ENCODE measurements around the gene HPN.
A peak's percentile ranks its signal among the peaks of the same experiment; 100 is the strongest.
"Not testable (repeated sequence)": the region's sequence is repeated elsewhere in the genome, so short reads cannot be mapped to it uniquely, and the experiment has no call there.

Gene HPN

DNA sequence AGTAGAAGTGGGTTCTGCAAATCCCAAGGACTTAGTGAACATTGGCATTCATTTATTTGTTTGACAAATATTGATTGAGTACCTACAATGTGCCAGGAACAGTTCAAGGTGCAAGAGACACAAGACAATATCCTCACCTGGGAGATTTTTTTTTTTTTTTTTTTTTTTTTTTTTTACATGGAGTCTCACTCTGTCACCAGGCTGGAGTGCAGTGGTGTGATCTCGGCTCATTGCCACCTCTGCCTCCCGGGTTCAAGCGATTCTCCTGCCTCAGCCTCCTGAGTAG lies 13.0 kb upstream of the HPN start:
- DNase-seq = not testable (repeated sequence)

- DNase-seq = not testable (repeated sequence)
Observed at GRCh38 chr19:35029275-35029736, 12.2 kb upstream of the HPN start.

- no peak for DNase-seq
Observed at GRCh38 chr19:35029737-35030256, 11.7 kb upstream of the HPN start.

- peak; percentile 62 for DNase-seq
Observed at GRCh38 chr19:35030257-35031071, 11.1 kb upstream of the HPN start, which contains the start of gene SCN1B. Gene SCN1B (plus strand): TSS chr19:35030470. CDS start chr19:35030821, 351 bp downstream.

DNA sequence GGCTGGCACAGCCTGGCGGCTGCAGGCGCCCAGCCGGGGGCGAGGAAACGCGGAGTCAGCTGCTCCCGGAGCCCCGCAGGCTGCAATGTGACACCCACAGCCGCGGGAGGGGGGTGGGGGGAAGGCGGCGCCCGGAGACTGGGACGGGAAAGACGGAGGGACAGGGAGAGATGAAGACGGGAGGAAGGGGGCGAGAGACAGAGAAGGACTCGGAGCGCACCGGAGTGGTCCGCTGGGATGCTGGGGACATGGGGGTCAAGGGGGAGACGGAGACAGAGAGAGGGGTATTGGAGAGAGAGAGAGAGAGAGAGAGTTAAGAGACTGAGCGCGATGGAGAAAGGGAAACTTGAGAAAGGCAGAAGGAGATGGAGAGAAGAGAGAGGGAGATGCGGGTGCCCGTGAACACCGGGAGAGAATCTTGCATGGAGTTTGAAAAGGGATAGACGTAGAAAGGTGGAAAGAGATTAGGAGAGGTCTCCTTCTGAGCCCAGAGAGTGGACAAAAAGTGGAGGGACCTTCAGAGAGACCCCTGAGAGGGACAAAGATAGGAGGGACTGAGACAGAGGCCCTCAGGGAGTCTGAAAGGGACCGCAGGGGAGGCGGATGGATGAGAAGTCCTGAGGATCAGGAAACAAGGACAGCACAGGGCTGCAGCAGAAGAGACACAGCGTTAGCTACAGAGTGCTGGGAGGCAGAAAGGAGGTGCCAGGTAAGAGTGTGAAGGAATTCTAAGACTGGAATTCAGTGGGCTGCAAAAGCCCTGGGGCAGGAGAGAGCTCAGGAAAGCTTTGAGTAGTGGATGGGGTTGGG lies 10.2 kb upstream of the HPN start:
- no peak for DNase-seq

DNA sequence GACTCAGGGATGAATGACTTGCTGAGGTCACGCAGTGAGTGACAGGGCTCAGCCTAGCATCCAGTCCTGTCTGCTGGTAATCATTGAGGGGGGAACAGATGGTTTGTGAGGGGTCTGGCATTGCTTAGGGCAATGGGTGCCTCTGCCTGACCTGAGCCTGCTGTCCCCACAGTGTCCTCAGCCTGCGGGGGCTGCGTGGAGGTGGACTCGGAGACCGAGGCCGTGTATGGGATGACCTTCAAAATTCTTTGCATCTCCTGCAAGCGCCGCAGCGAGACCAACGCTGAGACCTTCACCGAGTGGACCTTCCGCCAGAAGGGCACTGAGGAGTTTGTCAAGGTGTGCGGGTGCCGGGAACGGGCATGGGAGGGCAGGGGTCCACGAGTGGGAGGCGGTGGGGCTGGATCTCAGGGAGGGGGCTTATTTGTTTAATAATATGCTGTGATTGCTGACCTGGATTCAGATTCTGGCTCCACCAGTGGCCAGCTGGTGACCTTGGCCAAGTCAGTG lies 9.1 kb upstream of the HPN start:
- DNase-seq = no peak

DNA sequence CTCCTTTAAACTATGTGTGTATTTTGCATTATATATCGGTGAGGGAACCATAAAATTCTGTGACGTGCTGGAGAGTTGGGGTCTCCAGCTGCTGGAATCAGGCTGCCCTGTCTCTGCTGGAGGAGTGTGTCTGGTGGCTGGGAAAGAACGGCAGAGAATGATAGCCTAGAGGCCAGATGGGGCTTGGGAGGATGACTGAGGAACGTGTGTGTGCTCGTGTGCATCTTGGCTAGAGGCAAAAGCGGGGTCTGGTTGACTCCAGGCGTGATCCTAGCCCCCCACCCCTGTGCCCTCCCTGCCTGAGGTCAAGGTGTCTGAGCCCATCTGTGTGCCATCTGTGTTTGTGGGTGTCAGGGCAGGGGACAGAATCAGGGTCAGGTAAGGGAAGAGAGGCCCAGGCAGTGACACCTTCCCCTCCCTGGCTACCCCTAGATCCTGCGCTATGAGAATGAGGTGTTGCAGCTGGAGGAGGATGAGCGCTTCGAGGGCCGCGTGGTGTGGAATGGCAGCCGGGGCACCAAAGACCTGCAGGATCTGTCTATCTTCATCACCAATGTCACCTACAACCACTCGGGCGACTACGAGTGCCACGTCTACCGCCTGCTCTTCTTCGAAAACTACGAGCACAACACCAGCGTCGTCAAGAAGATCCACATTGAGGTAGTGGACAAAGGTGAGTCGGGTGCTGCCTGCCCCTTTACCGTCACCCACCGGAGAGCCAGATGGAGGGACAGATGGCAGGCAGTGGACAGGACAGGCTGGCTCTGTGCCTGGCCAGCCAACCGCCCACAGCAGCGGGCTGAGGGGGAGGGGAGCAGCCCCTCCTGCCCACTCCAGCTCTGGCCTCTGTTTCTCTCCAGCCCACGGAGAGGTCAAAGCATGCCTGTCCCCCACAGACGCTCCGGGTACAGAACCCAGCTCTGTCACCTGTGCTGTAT lies 8.2 kb upstream of the HPN start:
- DNase-seq = no peak

DNA sequence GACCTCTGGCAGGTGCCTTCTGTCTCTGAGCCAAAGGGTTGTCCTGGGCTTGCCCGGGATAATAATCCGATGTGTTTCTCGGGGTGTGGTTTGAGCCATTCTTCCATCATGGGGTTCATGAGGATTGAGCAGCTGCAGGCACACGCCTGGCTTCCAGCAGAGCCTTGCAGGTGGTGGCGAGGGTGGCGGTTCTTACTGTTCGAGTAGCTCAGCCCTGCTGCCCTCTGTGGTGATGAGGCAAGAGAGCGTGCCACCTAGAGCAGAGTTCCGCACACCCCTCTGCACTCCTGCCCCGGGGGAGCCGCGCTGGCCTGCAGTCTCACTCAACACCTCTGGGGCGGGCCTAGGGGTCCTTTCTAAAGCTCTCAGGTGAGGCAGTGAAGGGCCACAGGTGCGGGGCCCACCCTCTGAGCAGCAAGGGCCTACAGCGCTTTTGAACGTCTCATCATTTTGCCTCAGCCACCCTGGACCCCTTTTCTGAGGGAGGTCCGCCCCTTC lies 7.5 kb upstream of the HPN start:
- DNase-seq = no peak

DNA sequence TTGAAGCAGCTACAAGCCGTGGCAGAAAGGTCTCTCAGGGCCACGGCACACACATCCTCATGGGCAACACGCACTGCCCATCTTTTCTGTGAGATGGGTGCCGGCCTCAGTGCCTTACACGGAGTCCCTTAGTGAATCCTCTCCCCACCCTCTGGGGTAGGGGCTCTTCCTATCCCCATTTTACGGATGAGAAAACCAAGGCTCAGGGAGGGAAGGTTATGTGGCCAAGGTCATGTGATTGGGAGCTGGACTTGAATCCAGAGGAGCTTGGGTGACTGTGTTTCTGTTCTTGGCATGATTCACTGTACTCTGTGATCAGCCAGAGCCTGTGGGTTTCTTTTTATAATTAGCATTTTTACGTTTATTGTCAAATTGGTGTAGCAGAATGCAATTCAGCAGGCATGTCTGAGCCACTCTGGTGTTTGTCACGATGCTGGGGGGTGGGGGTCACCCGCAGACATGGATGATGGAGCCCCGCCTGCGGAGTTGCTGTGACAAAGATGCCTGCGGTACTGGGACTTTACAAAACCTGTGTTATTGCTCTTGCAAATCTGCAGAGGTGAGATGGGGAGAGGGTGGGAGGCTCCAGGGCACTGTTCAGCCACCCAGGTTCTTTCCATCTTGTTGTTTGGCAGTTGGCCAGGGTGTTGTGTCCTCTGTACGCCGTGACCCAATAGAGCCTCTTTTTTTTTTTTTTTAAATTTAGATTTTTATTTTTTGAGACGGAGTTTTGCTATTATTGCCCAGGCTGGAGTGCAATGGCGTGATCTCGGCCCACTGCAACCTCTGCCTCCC lies 6.7 kb upstream of the HPN start:
- DNase-seq = no peak

- DNase-seq = no peak
Observed at GRCh38 chr19:35037716-35038622, 3.6 kb upstream of the HPN start.

DNA sequence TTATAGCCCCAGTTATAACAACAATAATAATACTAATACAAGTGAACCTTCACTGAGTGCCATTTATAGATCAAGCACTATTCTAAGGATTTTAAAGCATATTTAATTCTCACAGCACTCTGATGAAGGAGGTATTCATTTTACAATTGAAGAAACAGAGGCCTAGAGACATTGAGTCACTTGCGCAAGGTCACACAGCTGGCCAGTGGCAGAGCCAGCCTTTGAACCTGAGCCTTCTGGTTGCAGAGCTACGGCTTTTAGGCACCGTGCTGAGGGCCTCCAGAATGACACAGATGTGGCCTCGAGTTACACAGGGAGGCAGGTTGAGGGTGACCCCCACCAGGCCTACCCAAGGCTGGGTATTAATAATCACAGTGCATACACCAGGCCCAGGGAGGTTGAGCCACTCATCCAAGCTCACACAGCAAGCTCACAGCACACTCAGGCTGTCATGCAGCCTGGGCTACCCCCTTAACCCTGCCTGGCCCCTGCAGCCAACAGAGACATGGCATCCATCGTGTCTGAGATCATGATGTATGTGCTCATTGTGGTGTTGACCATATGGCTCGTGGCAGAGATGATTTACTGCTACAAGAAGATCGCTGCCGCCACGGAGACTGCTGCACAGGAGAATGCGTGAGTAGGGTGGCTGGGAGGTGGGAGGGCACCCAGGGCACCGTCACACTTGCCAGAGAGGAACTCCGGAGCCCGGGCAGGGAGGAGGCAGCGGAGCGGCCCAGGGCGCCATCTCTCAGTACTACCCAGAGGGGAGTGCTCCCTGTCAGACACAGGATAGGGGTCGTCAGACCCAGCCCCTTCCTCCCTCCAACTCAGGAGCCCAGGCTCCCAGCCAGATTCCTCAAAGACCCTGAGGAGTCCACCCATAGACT lies 2.7 kb upstream of the HPN start:
- DNase-seq = no peak

- no peak for DNase-seq
Observed at GRCh38 chr19:35039881-35040825, 1.4 kb upstream of the HPN start.

DNA sequence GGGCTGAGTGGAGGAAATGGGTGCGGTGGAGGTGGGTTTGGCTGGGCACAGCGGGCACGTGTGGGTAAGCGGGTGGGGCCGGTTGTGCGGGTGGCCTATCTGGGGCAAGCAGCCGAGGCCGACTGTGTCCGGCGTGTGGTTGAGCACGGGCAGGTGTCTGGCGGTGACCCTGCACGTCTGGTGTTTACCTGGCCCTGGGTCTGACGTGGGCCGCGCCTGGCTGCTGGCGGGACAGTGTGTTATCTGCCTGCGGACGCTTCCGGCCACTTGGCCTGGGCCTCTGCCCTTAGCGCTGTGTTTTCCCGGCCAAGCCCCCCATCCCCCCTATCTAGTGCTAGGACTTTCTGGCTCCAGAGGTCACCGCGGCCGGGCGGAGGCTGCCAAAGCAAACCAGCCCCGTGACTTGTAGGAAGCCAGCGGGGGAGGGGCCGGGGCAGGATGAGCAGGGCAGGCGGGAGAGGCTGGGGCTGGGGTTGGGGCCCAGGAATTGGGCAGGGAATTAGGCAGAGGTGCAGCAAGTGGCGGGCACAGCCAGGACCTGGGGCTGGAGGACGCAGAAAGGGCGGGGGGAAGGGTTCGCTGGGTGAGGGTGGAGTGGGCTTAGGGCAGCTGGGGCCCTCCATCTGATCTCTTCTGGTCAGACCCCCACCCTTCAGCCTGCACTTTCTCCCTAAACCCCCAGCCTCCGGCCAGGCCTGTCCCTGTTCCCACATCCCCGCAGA lies 534 bp upstream of the HPN start:
- no peak for DNase-seq

GRCh38 chr19:35042056-35042730 lies 672 bp downstream of the HPN start:
- no peak for DNase-seq

DNA sequence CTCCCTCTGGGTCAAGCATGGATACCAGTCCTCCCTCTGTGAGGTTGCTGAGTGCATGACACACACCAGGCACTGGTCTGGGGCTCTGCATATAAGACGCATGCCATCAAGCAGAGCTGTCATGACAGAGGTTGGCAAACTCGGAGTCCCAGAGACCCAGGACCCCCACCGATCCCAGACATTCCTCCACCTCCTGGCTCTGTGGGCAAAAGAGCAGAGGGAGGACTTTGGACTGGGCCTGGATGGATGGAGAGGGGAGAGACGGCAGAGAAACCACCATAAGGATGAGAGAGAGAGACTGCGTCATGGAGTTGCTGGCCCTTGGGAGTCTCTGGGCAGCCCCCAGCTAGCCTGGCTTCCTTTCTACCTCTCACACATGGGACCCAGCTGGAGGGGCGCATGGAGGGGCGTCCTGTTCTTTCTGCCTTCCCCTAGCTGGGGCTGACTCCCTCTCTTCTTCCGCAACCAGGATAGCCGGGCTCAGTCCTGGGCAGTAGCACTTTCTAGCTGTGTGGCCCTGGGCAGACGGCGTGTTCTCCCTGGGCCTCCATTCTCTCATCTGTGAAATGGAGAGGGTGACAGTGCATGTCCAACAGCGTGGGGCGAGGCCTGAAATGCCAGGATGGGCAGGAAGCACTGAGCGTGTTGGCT lies 1.6 kb downstream of the HPN start:
- DNase-seq = no peak

DNA sequence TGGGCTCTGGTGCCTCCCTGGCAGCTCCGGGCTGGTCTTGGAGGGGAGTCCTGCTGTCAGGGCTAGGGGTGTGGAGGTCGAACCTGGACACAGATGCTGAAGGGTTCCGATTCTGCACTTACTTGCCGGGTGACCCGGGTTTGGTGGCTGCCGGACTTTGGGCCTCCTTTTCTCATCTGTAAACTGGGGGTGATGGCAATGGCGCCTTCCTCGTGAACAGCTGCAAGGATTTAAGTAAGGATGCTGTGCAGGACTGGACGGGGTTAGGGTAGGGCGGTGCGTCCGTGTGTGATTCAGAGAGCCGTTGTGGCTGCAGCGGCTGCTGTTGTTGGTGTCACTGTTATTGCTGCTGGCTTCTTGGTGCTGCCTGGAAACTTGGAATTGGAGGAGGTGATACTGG lies 2.4 kb downstream of the HPN start:
- DNase-seq = no peak

All from HCEC 1CT (cell line).